ENCODE data around the gene USP17L18.
"Not testable (repeated sequence)": the region's sequence is repeated elsewhere in the genome, so short reads cannot be mapped to it uniquely, and the experiment has no call there.

The USP17L18 gene
- total RNA-seq, result 0 reads per million in 3 experiments

GRCh38 chr4:9247953-9248680 is at the start of gene USP17L18:
USP17L18 (plus strand) TSS chr4:9248630; CDS start chr4:9248630, 0 bp downstream.
- not testable (repeated sequence) for DNase-seq

- not testable (repeated sequence) for DNase-seq
Measured at GRCh38 chr4:9210357-9210756, 38.1 kb upstream of the USP17L18 start, which contains the start of gene USP17L10. USP17L10 (plus strand) TSS chr4:9210657; CDS start chr4:9210657, 0 bp downstream.

- DNase-seq, result not testable (repeated sequence)
Measured at GRCh38 chr4:9214701-9215100, 33.7 kb upstream of the USP17L18 start.

- not testable (repeated sequence) for DNase-seq
Measured at GRCh38 chr4:9215105-9215504, 33.3 kb upstream of the USP17L18 start, which contains the start of gene USP17L11. USP17L11 (plus strand) TSS chr4:9215405; CDS start chr4:9215405, 0 bp downstream.

GRCh38 chr4:9219852-9220251 is 28.6 kb upstream of the USP17L18 start, which contains the start of gene USP17L12:
USP17L12 (plus strand) TSS chr4:9220152; CDS start chr4:9220152, 0 bp downstream.
- DNase-seq, result not testable (repeated sequence)

GRCh38 chr4:9224596-9224995 is 23.8 kb upstream of the USP17L18 start, which contains the start of gene USP17L13:
USP17L13 (plus strand) TSS chr4:9224896; CDS start chr4:9224896, 0 bp downstream.
- DNase-seq, result not testable (repeated sequence)

GRCh38 chr4:9230249-9230648 is 18.2 kb upstream of the USP17L18 start:
- DNase-seq, result not testable (repeated sequence)

GRCh38 chr4:9234085-9234484 is 14.3 kb upstream of the USP17L18 start, which contains the start of gene USP17L15:
USP17L15 (plus strand) TSS chr4:9234385; CDS start chr4:9234385, 0 bp downstream.
- DNase-seq, result not testable (repeated sequence)

- not testable (repeated sequence) for DNase-seq
Measured at GRCh38 chr4:9238461-9238860, 10.0 kb upstream of the USP17L18 start.

GRCh38 chr4:9243579-9243978 is 4.9 kb upstream of the USP17L18 start, which contains the start of gene USP17L17:
USP17L17 (plus strand) TSS chr4:9243879; CDS start chr4:9243879, 0 bp downstream.
- DNase-seq, result not testable (repeated sequence)

- not testable (repeated sequence) for DNase-seq
Measured at GRCh38 chr4:9253078-9253477, 4.6 kb downstream of the USP17L18 start, which contains the start of gene USP17L19. USP17L19 (plus strand) TSS chr4:9253378; CDS start chr4:9253378, 0 bp downstream.

- not testable (repeated sequence) for DNase-seq
Measured at GRCh38 chr4:9257824-9258223, 9.4 kb downstream of the USP17L18 start, which contains the start of gene USP17L20. USP17L20 (plus strand) TSS chr4:9258124; CDS start chr4:9258124, 0 bp downstream.

GRCh38 chr4:9262572-9262971 is 14.1 kb downstream of the USP17L18 start, which contains the start of gene USP17L21:
USP17L21 (plus strand) TSS chr4:9262872; CDS start chr4:9262872, 0 bp downstream.
- not testable (repeated sequence) for DNase-seq

GRCh38 chr4:9267319-9267718 is 18.9 kb downstream of the USP17L18 start, which contains the start of gene USP17L22:
USP17L22 (plus strand) TSS chr4:9267619; CDS start chr4:9267619, 0 bp downstream.
- DNase-seq, result not testable (repeated sequence)

GRCh38 chr4:9271719-9272118 is 23.3 kb downstream of the USP17L18 start:
- DNase-seq, result not testable (repeated sequence)

All from central memory CD4-positive, alpha-beta T cell (primary cell).